IPS DF 4.7 (cell line): ENCODE results near the gene RDX.
"Not testable (repeated sequence)": the region's sequence is repeated elsewhere in the genome, so short reads cannot be mapped to it uniquely, and the experiment has no call there.

Experiments used
- DNase-seq: peaks from one replicate; pipeline ENCODE4 v3.0.0-alpha.2; 2013; ENCODE audit warnings: low spot score; ENCODE audit errors: extremely low read depth

The RDX gene

GRCh38 chr11:110305169-110306018 lies 9.0 kb upstream of the RDX start:
- DNase-seq = no peak

- no peak for DNase-seq
Measured at GRCh38 chr11:110303414-110303826, 7.0 kb upstream of the RDX start.

DNA sequence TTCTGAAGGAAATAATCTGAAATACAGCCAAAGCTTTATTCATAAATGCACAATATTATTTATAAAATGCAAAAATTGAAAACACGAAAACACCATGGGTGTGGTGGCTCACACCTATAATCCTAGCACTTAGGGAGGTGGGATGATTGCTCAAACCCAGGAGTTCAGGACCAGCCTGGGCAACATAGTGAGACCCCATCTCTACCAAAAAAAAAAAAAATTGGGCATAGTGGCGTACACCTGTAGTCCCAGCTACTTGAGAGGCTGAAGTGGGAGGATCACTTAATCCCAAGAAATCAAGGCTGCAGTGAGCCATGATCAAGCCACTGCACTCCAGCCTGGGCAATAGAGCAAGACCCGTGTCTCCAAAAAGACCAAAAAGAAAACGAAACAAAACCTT lies 5.2 kb upstream of the RDX start:
- DNase-seq = no peak

DNA sequence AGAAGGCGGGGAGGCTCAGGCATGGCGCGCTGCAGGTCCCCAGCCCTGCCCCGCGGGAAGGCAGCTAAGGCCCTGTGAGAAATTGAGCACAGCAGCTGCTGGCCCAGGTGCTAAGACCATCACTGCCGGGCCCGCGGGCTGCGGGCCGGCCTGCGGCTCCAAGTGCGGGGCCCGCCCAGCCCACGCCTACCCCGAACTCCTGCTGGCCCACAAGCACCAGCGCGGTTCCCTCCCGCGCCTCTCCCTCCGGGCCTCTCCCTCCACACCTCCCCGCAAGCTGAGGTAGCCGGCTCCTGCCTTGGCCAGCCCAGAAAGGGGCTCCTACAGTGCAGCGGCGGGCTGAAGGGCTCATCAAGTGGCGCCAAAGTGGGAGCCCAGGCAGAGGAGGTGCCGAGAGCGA lies 4.6 kb upstream of the RDX start:
- DNase-seq = no peak

- no peak for DNase-seq
Measured at GRCh38 chr11:110299006-110299785, 2.8 kb upstream of the RDX start.

DNA sequence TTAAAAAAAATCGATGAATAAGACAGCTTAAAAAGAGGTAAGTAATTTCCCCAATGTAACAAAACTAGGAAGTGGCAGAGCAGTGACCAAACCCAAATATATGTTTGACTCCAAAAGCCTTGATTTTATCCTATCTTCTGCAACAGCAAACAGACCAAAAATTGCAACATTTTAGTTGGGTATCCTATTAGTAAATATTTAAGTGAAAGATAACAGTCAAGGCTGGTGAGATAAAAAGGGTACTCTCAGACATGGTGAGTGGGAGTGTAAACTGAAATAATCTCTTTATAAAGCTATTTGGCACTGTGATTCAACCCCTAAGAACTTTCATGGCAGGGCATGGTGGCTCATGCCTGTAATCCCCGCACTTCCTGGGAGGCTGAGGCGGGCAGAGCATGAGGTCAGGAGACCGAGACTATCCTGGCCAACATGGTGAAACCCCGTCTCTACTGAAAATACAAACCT lies 1.9 kb upstream of the RDX start:
- DNase-seq = no peak

DNA sequence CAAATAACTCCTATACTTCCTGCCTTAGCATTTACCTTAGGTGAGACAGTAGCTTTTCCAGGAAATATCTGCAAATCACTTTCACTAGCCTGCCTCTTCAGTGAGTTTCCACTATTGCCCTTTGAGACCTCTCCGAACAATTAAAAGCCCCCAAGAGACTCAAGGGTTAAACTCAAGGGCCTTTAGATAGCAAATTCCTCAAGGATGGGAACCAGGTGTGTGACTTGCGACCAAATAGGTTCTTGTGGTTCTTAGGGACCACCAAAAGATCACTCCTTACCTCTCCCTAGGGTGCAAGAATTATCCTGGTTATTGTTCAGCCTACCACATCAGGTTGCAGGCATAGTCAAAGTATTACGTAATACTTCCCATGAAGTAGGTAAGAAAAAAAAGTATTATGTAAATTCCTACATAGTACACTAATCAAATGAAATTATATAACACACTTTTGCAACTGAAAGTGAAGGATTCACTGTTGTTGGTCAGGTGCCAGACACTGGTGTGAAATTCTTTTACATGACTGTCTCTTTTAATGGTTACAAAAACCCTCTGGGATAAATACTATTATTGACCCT lies 1.4 kb upstream of the RDX start:
- DNase-seq = no peak

DNA sequence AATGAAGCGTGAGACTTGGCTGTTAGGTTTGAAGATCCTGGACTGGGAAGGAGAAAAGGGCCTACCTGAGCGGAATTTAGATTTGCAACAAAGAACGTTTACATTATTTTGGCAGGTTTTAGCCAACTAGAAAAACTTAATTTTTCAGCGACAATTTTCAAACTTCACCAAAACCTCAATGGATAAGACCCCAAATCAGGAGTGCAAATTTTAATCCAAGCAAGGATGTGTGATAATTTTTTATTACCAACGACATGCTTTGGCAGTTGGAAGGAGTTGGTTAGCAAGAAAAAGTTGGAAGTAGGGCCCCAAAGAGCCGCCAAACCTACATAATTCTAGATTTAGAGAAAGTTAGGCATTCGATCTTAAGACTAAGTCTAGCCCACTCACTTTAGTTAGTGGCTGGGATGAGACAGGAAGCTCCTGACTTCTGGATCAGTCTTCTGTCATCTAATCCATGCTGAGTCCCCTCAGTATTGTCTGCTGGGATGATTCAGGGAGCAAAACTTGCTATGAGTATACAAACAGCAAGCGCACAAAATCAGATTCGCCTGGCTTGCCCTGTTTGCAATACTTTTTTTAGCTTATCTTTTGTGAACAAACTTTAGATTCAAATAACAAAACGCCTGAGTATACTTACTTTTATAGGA lies 787 bp upstream of the RDX start:
- no peak for DNase-seq

- no peak for DNase-seq
Measured at GRCh38 chr11:110295531-110296225, 736 bp downstream of the RDX start.

DNA sequence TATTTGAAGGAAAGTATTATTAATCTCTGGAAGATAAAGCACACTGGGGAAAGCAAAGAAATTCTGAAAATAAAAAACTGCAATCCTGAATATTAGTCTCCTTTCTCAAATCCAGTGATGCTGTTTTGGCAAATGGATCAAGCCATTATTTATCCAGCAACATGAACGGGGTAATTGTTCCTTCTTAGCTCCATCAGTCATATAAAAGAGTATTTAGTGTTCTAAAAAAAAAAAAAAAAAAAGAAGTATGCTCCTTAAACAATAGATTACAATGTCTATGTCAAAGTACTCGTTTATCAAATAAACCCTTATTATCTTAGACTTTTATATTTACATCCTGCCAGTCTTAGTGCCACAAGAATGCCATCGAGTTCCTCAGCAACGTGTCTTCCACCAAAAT lies 1.3 kb downstream of the RDX start:
- DNase-seq = no peak

DNA sequence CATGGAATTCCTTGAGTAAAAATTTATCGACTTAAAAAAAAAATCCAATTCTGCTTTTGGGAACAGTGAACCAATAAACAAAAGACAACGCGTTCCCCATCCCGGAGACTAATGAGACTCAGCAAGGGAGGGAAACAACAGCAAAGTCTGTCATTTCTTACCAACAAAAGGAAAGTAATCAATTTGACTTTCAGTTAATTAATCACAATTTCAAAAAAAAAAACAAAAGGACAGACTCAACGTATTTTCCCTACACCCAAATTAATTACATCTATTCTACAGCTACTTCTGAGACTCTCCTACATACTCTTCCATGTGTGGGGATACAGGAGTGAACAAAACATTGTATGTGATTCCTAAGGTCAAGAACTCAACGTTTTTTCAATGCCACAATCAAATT lies 1.9 kb downstream of the RDX start:
- DNase-seq = no peak

DNA sequence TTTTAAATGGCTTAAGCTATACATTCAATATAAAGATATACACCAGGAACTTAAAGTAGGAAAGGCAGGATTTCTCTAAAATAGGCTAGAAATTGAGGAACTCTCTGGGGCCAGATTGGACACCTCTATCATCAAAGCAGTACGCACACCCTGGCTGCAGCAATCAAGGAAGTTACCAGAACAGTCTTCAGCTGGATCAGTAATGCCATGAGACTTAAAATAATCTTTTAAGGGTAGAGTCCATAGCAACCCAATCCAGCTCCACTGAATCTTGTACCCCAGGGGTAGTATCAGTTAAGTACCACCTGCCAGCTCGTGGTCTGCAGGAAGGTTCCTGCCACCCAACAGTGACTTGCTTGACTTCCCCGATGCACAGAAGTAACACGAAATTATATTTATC lies 3.0 kb downstream of the RDX start:
- DNase-seq = no peak

GRCh38 chr11:110292146-110292545 lies 4.3 kb downstream of the RDX start:
- DNase-seq = not testable (repeated sequence)

GRCh38 chr11:110290591-110291334 lies 5.7 kb downstream of the RDX start:
- DNase-seq = no peak

GRCh38 chr11:110289472-110289871 lies 6.9 kb downstream of the RDX start:
- DNase-seq = no peak

DNA sequence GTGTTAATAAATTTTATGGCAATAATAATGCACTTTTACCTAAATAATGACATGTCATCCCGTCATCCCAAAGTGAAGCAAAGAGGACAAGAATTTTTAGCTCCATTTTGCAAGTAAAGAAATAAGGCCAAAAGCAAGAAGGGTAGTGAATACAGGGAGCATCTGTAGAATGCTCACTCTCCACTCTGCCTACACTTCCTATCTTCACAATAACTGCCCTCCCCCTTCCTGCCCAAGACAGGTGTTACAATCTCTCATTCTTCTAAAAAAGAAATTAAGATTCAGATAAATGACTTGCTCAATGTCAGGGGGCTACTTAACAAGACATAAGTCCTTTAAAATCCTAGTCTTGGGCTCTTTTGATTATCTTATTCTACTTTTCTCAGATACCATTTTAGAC lies 8.9 kb downstream of the RDX start:
- DNase-seq = no peak

- DNase-seq = no peak
Measured at GRCh38 chr11:110286298-110287040, 9.9 kb downstream of the RDX start.

DNA sequence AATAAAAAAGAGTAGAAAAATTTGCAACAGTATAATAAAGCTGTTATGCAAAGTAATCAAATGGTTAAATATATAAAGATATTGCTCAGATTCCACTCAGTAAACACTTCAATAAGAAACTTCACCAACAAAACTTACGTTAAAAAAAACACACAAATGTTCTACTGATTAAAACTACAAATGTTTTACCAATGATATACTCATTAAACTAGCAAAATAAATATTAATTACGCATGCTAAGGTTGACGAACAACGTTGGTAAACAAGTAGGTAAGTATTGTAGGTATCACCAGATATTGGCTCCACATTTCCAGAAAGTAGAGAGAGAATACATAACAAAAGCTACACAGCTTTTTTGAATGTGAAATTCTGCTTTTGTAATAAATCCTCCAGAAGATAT lies 12.6 kb downstream of the RDX start:
- no peak for DNase-seq

DNA sequence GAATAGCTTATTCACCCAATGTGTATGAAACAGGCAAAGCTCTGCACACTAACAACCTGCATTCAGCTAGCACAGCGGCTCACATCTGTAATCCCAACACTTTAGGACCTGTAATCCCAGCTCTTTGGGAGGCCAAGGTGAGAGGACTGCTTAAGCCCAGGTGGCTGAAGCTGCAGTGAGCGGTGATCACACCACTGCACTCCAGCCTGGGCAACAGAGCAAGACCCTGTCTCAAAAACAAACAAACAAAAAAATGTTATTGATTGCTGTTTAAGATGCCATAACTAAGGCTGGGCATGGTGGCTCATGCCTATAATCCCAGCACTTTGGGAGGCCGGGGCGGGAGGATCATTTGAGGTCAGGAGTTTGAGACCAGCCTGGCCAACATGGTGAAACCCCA lies 15.8 kb downstream of the RDX start:
- not testable (repeated sequence) for DNase-seq

- no peak for DNase-seq
Measured at GRCh38 chr11:110279881-110280280, 16.5 kb downstream of the RDX start.
